ENCODE results near the gene VGLL4.

GRCh38 chr3:11583638-11584046 is 60.1 kb downstream of the VGLL4 start:
- TF ChIP-seq CTCF (IDR thresholded peaks at IDR 0.05 in 2 of 3, conservative IDR thresholded peaks at IDR 0.05 in 1 of 3; ENCODE audit: borderline replicate concordance in 1 of 3, insufficient read depth in 1 of 3, low read depth in 2 of 3, low read length in 2 of 3) (no peak), POLR2AphosphoS5 (IDR thresholded peaks at IDR 0.05; ENCODE audit: low read depth, low read length) (no peak), CEBPB (IDR thresholded peaks at IDR 0.05; ENCODE audit: low read depth) (no peak), EZH2 (IDR thresholded peaks at IDR 0.05) (no peak), MAX (IDR thresholded peaks at IDR 0.05) (no peak), POLR2A (IDR thresholded peaks at IDR 0.05; ENCODE audit: borderline replicate concordance, extremely low read depth, insufficient read depth, insufficient read length) (no peak), ZNF274 (IDR thresholded peaks at IDR 0.05; ENCODE audit: low read depth, low read length) (no peak), CBX3 (IDR thresholded peaks at IDR 0.05; ENCODE audit: low read depth) (no peak), RAD21 (IDR thresholded peaks at IDR 0.05; ENCODE audit: low read depth) (no peak), EZH2phosphoT487 (IDR thresholded peaks at IDR 0.05; ENCODE audit: borderline replicate concordance) (no peak), SIN3A (IDR thresholded peaks at IDR 0.05; ENCODE audit: low read depth) (no peak)
